Umbilical cord (tissue), 2 donors: ENCODE data around the gene STK38. TPM values are rescaled to one million over a fixed set of nuclear protein-coding genes. Genes with fewer than 3 reads are reported as not detected.
"Not testable (repeated sequence)": the region's sequence is repeated elsewhere in the genome, so short reads cannot be mapped to it uniquely, and the experiment has no call there.

Experiments used
- DNase-seq: peaks from one replicate; pipeline ENCODE4 v3.0.0-alpha.2; 2015; ENCODE audit warnings: low spot score
- total RNA-seq: library from RNA; depleted of rRNA; stranded (reverse); fragments of >200 nt; gene quantifications from one replicate; pipeline ENCODE4 v1.2.3, GENCODE V29; 2014; ENCODE audit warnings: low replicate concordance; ENCODE audit not compliant: insufficient read depth

STK38 gene
- total RNA-seq, 1 donor from 2014 or later = 21.2 TPM

DNA sequence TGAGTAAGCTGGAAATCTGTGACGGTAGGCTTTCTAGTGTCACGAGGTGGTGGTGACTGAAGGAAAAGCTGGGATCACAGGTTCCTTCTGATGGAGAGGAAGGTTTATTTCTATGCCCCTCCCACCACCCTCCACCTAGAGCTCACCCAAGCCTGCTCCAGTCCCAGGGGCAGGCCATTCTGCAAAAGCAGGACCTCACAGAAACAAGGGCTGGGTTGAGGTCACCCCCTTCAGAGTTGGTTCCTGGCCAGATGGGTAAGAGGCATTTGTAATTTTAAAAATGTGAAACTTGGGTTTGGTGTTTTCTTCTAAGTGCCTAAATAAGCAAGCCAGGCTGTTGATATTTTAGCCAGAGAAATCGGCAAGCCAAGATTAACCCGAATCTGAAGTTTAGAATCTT, 57.9 kb downstream of the STK38 start:
- no peak for DNase-seq

DNA sequence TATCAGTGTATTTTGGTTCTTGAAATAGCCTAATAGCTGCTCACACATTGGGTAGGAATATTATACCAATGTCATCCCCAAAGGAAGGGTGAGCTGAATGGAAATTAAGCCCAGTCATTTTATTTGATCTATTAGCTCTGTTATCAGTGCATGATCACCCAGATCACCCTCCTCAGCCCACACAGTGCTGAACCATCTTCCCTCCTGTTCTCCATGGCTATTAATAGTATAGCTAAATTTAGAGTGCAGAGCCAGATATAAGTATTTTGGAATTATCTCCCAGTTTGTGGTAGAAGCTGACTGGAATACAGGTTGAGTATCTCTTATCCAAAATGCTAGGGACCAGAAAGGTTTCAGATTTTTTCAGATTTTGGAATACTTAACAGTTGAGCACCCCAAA, 59.1 kb downstream of the STK38 start:
- no peak for DNase-seq

DNA sequence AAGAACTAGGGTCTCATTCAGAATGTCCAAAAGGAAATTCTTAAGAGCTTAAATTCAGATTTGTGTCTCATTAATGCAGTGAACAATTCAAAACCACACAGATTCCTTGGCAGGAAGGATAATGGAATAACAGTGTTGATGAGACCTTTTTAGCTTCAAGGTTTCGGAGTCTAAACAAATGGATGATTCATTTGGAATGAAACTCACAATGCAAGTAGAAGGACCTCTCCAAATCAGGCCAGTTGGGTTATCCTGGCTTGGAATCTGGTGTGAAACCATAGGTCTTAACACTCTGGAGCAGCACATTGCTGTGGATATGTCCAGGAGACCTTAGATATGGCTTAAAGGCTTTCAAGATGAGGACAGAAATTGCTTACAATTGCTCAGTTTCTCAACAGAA, 59.6 kb downstream of the STK38 start:
- no peak for DNase-seq

DNA sequence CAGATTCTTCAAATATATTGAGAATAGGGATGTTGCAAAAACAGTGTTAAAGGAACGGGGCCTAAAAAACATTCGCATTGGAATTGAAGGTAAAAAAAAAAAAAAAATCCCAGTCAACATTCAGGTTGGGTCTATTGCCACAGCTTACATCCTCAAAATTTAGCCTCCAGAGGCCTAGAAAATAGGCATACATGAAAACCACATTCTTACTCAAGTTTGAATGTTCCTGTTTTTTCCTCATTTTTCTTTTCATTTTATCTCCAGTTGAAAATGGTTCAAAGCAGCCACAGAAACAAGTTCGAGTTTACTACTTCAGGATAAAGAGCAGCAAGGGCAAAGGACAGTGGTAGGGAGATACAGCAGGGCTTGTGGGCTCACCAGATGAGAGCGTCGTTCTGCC, 62.5 kb downstream of the STK38 start:
- no peak for DNase-seq

DNA sequence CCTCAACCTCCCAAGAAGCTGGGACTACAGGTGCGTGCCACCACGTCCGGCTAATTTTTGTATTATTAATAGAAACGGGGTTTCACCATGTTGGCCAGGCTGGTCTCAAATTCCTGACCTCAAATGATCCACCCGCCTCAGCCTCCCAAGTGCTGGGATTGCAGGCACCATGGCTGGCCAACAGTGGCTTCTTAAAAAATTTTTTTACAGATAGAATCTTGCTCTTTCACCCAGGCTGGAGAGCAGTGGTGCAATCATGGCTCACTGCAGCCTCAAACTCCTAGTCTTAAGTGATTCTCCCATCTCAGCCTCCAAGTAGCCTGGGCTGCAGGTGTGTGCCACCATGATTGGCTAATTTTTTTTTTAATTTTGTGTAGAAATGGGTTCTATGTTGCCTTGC, 64.0 kb downstream of the STK38 start:
- DNase-seq = not testable (repeated sequence)

DNA sequence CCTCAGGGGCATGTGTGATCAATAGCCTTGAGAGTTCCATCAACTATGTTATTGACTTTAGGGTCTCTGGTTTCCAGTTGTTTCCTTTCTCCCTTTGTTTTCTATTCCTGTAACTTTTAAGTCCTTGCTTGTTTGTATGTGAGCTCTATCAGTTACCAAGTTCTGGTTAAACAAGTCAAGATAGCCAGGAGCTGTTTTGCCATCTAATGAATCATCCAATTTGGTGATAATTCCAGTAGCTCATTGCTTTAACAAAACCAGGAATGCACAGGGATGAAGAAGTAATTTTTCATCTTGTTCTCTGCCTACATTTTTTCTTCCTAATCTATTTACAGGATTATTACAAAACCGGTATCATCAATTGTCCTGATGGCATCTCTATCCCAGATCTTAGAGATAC, 68.0 kb downstream of the STK38 start:
- DNase-seq = no peak

DNA sequence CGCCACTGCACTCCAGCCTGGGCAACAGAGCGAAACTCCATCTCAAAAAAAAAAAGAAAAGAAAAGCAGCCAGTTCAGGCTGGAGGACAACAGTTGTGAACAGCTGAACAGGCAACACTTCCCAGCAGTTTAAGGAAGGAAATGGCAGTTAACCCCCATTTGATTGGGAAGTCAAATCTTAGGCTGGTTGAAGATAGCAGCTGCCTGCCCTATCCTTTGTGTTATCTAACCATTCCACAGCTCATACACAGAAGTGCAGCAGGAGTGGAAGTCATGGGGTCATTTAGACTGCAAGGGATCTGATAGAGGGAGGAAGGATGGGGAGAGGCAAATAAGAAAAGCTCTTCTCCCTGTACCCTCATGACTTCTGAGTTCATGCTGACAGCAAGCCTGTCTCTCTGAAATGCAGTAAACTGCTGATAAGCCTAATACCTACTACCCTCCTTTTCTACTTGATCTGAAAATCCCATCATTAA, 69.2 kb downstream of the STK38 start:
- DNase-seq = no peak

DNA sequence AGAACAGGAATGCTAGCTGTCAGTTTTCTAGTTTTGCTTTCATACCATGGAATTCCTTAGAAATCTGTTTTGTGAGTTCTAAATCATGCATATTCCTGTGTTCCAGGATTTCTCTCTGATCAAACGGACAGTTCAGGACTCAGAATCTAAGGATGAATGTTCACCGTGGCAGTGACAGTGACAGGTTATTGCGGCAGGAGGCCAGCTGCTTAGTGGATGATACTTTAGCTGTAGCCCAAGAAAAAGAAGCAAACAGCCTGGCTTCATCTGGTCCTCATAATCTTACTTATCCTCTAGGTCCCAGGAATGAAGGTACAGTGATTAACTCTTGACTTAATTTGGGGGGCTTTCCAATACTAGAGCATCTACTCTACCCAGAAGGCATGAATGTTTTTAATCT, 77.3 kb downstream of the STK38 start:
- DNase-seq = no peak

DNA sequence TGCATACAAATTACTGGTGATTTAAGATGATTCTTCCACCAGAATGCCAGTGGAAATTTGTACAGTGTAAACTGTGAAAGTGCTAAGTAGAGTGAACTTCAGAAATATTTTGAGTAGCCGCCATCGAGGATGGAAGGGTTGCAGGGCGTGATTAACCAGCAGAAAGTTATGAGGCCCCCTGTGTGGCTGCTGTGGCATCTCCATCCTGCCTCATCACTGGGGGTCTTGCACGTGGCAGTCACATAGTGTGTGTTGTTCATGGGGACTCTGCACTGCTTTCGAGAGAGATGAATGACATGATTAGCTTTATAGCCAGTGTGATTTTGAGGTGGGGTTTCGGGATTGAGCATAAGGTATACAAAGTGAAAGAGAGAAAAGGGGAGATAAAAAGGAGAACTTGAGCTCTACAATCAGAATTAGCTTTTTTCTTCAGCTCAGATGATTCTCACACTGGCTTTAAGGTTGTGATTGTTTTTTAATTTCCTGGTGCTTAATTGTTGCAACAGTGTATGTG, 78.1 kb downstream of the STK38 start:
- no peak for DNase-seq

DNA sequence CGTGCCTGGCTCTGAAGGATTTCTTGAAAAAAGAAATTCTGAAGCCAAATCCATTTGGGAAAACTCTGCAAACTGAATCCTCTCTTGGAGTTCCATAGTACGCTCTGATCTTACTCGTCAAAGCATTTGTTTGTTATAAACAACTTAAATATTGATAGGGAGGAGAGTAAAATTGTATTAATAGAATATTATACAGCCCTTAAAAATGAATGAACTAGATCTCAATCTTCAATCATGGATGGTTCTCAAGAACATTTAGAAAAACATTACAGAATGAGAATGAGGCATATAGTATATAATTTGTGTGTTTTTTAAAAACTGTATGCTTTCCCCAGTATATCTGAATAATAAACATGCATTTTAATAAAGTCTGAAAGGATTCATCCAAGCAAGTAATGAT, 79.7 kb downstream of the STK38 start:
- DNase-seq = no peak

DNA sequence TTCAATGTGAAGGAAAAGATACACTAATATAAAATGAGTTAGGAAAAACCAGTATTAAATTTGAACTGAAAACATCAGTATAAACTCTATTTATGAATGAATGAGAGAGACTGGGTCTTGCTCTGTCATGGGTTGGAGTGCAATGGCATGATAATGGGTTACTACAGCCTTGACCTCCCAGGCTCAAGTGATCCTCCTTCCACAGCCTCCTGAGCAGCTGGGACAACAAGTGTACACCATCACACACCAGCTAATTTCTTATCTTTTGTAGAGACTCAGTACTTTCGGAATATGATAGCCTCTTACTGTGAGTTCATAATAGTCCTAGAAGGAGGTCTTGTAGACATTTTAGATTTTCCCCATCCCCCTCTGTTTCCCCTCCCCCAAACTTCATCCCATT, 83.0 kb downstream of the STK38 start:
- no peak for DNase-seq

DNA sequence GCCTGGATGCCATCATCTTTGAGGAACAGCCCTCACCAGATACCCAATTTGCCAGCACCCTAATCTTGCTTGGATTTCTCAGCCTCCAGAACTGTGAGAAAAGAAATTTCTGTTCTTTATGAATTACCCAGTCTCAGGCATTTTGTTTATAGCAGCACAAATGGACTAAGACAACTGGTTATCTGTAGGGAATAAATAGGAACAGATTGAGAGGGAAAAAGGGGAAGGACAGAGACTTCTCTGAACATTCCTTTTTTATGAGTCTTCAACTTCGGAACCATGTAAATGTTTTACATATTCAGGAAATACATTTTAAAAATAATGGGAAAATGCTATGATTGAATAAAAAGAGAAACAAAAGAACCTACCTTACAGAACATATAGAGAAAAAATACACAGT, 83.6 kb downstream of the STK38 start:
- peak; percentile 34 for DNase-seq

DNA sequence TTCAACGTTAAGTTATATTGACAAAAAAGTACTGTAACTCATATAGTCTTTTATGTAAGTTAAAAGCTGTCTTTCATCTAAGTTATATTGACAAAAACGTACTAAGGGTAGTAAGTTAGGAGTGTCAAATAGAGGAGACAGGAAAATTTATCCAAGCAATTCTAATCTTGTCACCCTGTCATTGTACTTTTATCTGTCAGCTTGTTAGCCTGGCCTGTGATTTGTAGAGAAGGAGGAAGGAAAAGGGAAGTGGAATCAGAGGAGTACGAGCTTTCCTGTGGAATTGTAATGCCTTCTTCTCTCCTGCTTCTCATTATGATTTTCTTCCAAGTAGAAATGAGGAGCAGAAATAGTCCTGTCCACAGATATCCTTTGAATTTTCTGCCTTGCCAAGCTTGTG, 85.6 kb downstream of the STK38 start:
- DNase-seq = no peak

DNA sequence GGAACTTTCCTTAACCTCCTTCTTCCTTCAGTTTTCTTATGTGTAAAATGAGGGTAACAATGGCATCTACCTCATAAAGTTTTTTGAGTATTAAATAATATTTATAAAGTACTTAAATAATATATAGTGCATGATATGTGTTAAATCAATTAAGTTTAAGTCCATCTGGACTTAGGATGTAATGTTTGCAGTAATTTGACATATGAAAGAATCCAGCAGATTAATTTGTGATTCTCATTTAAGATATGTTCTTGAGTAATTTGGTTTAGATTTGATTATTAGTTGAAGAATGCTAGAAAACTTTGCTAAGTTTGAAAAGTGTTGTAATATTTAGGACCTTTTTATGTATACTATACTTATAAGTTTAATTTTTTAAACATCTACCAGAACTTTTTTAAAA, 86.4 kb downstream of the STK38 start:
- DNase-seq = no peak

DNA sequence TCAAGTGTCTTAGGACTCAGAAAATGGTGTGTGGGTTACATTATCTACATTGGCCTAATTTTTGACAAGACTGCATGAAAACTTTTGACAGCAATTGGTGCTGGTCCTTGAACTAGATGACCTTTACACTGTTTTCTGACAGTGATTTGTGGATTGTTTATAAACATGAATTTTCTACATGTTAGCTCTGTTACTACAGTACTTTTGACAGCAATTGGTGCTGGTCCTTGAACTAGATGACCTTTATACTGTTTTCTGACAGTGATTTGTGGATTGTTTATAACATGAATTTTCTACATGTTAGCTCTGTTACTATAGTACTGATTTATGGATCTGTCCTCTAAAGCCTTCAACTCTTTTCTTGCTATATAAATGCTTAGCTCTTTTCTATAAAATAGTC, 87.8 kb downstream of the STK38 start:
- DNase-seq = no peak

DNA sequence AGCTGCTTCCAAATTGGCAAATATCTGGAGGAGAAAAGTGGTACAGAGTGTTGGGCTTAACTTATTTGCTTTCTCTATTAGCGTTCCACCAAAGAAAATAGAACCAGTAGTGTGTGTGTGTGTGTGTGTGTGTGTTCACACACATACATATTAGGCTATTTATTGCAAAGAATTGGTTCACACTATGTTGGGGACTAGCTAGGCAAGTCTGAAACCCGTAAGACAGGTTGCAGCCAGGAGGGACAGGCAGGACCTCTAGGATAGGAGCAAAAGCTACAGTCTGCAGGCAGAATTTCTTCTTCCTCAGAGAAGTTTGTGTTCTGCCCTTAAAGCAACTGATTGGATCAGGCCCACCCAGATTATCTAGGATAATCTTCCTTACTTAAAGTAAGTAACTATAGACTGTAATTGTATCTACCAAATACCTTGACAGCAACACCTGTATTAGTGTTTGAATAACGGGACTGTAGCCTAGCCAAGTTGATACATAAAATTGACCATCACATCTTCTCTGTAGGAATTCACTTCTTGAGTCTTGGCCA, 91.7 kb downstream of the STK38 start:
- no peak for DNase-seq

DNA sequence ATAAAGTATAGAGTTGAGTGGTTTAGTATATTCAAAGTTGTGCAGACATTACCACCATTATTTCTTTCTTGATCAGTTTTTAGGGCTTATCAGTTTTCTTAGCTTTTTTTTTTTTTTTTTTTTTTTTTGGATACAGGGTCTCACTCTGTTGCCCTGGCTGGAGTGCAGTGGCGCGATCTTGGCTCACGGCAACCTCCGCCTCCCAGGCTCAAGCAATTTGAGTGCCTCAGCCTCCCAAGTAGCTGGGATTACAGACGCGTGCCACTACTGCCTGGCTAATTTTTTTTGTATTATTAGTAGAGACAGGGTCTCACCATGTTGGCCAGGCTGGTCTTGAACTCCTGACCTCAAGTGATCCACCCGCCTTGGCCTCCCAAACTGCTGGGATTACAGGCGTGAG, 94.4 kb downstream of the STK38 start:
- DNase-seq = not testable (repeated sequence)

DNA sequence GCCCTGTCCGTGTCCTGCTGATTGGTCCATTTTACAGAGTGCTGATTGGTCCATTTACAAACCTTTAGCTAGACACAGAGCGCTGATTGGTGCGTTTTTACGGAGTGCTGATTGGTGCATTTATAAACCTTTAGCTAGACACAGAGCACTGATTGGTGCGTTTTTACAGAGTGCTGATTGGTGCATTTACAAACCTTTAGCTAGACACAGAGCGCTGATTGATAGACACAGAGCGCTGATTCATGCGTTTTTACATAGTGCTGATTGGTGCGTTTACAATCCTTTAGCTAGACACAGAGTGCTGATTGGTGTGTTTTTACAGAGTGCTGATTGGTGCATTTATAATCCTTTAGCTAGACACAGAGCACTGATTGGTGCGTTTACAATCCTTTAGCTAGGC, 98.1 kb downstream of the STK38 start:
- not testable (repeated sequence) for DNase-seq

DNA sequence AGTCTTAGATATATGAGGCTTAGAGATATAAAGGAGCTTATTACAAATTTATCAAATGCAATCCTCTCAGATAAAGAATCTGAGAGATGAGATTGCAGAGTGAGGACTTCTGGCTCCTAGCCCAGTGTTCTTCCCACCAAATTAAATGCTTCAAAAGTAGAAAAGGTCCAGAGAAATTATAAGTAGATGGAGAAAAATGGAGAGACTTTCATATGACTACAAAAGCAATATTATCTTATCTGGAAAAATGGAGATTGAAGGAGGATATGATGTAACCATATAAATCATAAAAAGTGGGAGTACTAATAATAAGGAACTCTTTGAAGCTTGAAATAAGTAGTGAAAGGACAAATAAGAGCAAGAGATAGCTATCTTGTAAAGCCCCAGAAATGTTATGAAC, 101.7 kb downstream of the STK38 start:
- DNase-seq = peak; percentile 90

DNA sequence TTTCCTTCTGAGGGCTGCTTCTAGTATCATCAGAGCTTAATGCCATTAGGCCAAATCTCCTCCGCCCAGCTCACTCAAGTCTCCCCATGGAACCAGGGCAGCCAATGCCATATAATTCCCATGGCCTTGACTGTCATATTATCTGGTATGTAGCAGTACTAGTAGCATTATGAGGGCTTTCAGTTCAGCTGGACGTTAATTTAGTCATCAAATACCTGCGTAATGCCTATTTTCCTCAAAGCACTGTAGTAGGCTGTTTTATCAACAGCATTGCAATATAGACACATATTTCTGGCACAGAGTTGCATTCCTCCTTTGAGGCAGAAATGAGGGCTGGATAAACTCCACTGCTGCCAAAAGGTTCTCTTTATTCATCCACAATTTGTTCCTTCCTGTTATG, 102.8 kb downstream of the STK38 start:
- peak; percentile 94 for DNase-seq
